ENCODE data around the gene C5orf63. TPM values are rescaled to one million over a fixed set of nuclear protein-coding genes. Genes with fewer than 3 reads are reported as not detected.

The C5orf63 gene
- total and polyA plus RNA-seq, 2 of the 8 experiments (the other 6 are each of a cell fraction or from before 2014, with no cell fraction given), result 0.67 to 0.71 TPM

- peaks cover 0 to 1% of the 10 kb centered on the region in 2 experiments for H4K20me1 ChIP-seq (replicated peaks in 1 of 2; ENCODE audit: control insufficient read depth in 1 of 2, insufficient read depth in 2 of 2, low read length in 2 of 2)
- no peak overlapping the region for H3K4me2 ChIP-seq (ENCODE audit: insufficient read depth in 1 of 2, low read depth in 2 of 2, low read length in 2 of 2)
- H3K4ac ChIP-seq (replicated peaks; ENCODE audit: insufficient read length, low read depth, low read length), result no peak overlapping the region
- H3K79me2 ChIP-seq (ENCODE audit: control insufficient read depth in 1 of 2, insufficient read depth in 2 of 2, low read length in 2 of 2), result peaks cover 0 to 10% of the 10 kb centered on the region in 2 experiments; a peak in 2 of 4 replicates
- H2BK15ac ChIP-seq (ENCODE audit: low read length), result no peak overlapping the region
- no peak overlapping the region for H3K56ac ChIP-seq (replicated peaks; ENCODE audit: insufficient read length, low read depth, low read length)
- DNase-seq (ENCODE audit: low read depth in 1 of 2, low spot score in 2 of 2) (no peak), FAIRE-seq (no peak)
- H3K18ac ChIP-seq (ENCODE audit: extremely low read depth, low read length), result no peak overlapping the region
- no peaks in the 10 kb centered on the region for H3K9me3 ChIP-seq (ENCODE audit: insufficient read depth in 2 of 2, low read depth in 1 of 2, low read length in 1 of 2)
- POLR2A ChIA-PET (ENCODE audit: partially characterized antibody), result no interaction called here
- no peak overlapping the region for H4K91ac ChIP-seq (replicated peaks; ENCODE audit: insufficient read length, low read length)
- H3K4me3 ChIP-seq (ENCODE audit: extremely low read depth in 1 of 4, insufficient read depth in 2 of 4, low read depth in 3 of 4, low read length in 4 of 4), result no peak overlapping the region
- no peak overlapping the region for H2BK5ac ChIP-seq (ENCODE audit: low read depth, low read length)
- no peak overlapping the region for H3K27ac ChIP-seq (ENCODE audit: low read depth, low read length)
- no peak overlapping the region for H3K14ac ChIP-seq (ENCODE audit: insufficient read length)
- H2BK20ac ChIP-seq (ENCODE audit: low read length), result no peak overlapping the region
- no peak overlapping the region for H2AK5ac ChIP-seq (ENCODE audit: low read depth, low read length)
- H2BK12ac ChIP-seq (ENCODE audit: low read depth, low read length), result no peak overlapping the region
- H3K79me1 ChIP-seq (ENCODE audit: low read depth, low read length), result no peaks in the 10 kb centered on the region; the same call in 1 of the 2 replicates
- H2BK120ac ChIP-seq (replicated peaks; ENCODE audit: low read depth, low read length), result no peak overlapping the region
- no peak overlapping the region for H2AFZ ChIP-seq (ENCODE audit: low read length)
- no peak overlapping the region for H4K8ac ChIP-seq (ENCODE audit: extremely low read depth, insufficient read depth, low read length)
- TF ChIP-seq TAF7 (optimal IDR thresholded peaks at IDR 0.05; ENCODE audit: borderline replicate concordance, low read depth, low read length), result no peak
- no peak for TF ChIP-seq PHF8 (conservative IDR thresholded peaks at IDR 0.05; ENCODE audit: low read depth, low read length)
- no peak for TF ChIP-seq KDM5A (IDR thresholded peaks at IDR 0.05; ENCODE audit: low read length)
- no peak for TF ChIP-seq RFX5 (IDR thresholded peaks at IDR 0.05; ENCODE audit: borderline replicate concordance, low read depth, low read length)
- TF ChIP-seq CTCF (IDR thresholded peaks at IDR 0.05; ENCODE audit: control extremely low read depth in 1 of 3, insufficient read depth in 1 of 3, low read depth in 1 of 3, low read length in 3 of 3), result no peak
- TF ChIP-seq ATF2 (IDR thresholded peaks at IDR 0.05; ENCODE audit: low read length), result no peak
- TF ChIP-seq SP1 (IDR thresholded peaks at IDR 0.05; ENCODE audit: low read depth, low read length), result no peak
- no peak for TF ChIP-seq MAFK (IDR thresholded peaks at IDR 0.05; ENCODE audit: low read depth, low read length)
- TF ChIP-seq POLR2A (IDR thresholded peaks at IDR 0.05; ENCODE audit: control extremely low read depth in 1 of 2, low read depth in 2 of 2, low read length in 2 of 2), result no peak
- TF ChIP-seq ASH2L (IDR thresholded peaks at IDR 0.05; ENCODE audit: low read length), result no peak
- no peak for TF ChIP-seq SAP30 (IDR thresholded peaks at IDR 0.05; ENCODE audit: insufficient read depth, insufficient replicate concordance, low read length)
- no peak for TF ChIP-seq BACH1 (IDR thresholded peaks at IDR 0.05; ENCODE audit: low read length)
- H3K4me1 ChIP-seq (replicated peaks in 1 of 4; ENCODE audit: control insufficient read depth in 3 of 4, insufficient read depth in 4 of 4, low read length in 3 of 4), result no peaks in the 10 kb centered on the region; a peak in 1 of 7 replicates
- H3K36me3 ChIP-seq (ENCODE audit: control insufficient read depth in 2 of 4, insufficient read depth in 4 of 4, low read length in 3 of 4), result no peaks in the 10 kb centered on the region
- CTCF ChIA-PET (ENCODE audit: partially characterized antibody), result interaction anchor here (0.7 to 1.4 kb wide), 2 partner anchors 14 to 15 kb away, joined by 4 to 5 read pairs; no protein-coding TSS in a partner anchor
- H4K5ac ChIP-seq (ENCODE audit: insufficient read length, low read depth, low read length), result no peak overlapping the region
- H3K9ac ChIP-seq (replicated peaks in 1 of 4; ENCODE audit: extremely low read depth in 1 of 4, low read depth in 3 of 4, low read length in 3 of 4), result no peak overlapping the region
- no peak overlapping the region for H3K23ac ChIP-seq (ENCODE audit: insufficient read length)
- H3K27me3 ChIP-seq (replicated peaks in 1 of 4; ENCODE audit: control insufficient read depth in 3 of 4, extremely low read depth in 1 of 4, insufficient read depth in 3 of 4, low read length in 3 of 4), result no peaks in the 10 kb centered on the region
- no peaks in the 10 kb centered on the region for H3K23me2 ChIP-seq (ENCODE audit: low read depth, low read length)
Measured at GRCh38 chr5:127012916-127013315, 60.4 kb downstream of the C5orf63 start.

Measured in H1 (cell line).